Measurements from ENCODE around the gene ETS1. TPM values are rescaled to one million over a fixed set of nuclear protein-coding genes. Genes with fewer than 3 reads are reported as not detected.

The ETS1 gene
- total RNA-seq, 2 experiments from 2014 or later: 203 to 466 TPM

- DNase-seq (ENCODE audit: low spot score): no peak
- Histone ChIP-seq H2AFZ (ENCODE audit: low read length) (no peak overlapping the region), H3K4me2 (ENCODE audit: low read length) (peak overlapping the region; percentile 32), H3K79me2 (ENCODE audit: insufficient read depth, low read depth, low read length) (peaks cover 5% of the 10 kb centered on the region; the same call in 1 of the 2 replicates), H3K9me2 (ENCODE audit: insufficient read depth, low read length) (no peaks in the 10 kb centered on the region), H3K4me1 (ENCODE audit: insufficient read depth, low read length, poor library complexity, severe bottlenecking) (peaks cover 53% of the 10 kb centered on the region), H3K36me3 (ENCODE audit: insufficient read depth, low read length) (no peaks in the 10 kb centered on the region), H3K9me3 (ENCODE audit: low read length) (no peaks in the 10 kb centered on the region), H3K4me3 (ENCODE audit: low read depth, low read length, poor library complexity, severe bottlenecking) (no peak overlapping the region), H3K27ac (ENCODE audit: low read depth, low read length, poor library complexity, severe bottlenecking) (no peak overlapping the region), H4K20me1 (ENCODE audit: insufficient read depth, low read length) (no peaks in the 10 kb centered on the region)
- ChIA-PET CTCF (ENCODE audit: unreplicated experiment) (no interaction called here), POLR2A (interaction anchor here (0.6 to 2.8 kb wide), 7 partner anchors 9 to 97 kb away, joined by 3 to 12 read pairs (median 4); no protein-coding TSS in a partner anchor)
- intact Hi-C loops (cut with micrococcal nuclease; ENCODE audit: unreplicated experiment): no loop called here
- BruUV-seq (replicated peaks): no TSS peak
- no peak for TF ChIP-seq CTCF (conservative IDR thresholded peaks at IDR 0.05; ENCODE audit: low read length)
- no peak for TF ChIP-seq EZH2phosphoT487 (IDR thresholded peaks at IDR 0.05; ENCODE audit: borderline replicate concordance, low read depth, low read length)
Observed at GRCh38 chr11:128528294-128528693, 59.1 kb downstream of the ETS1 start.

- intact Hi-C loops (cut with micrococcal nuclease; ENCODE audit: unreplicated experiment): no loop called here
Observed at GRCh38 chr11:128527046-128527445, 60.3 kb downstream of the ETS1 start.

More at GRCh38 chr11:128527046-128527445, 60.3 kb downstream of the ETS1 start:
- H3K4me1 ChIP-seq (ENCODE audit: insufficient read depth, low read length, poor library complexity, severe bottlenecking): peaks cover 58% of the 10 kb centered on the region
- H2AFZ ChIP-seq (ENCODE audit: low read length): no peak overlapping the region; the same call in 1 of the 2 replicates
- no TSS peak for BruUV-seq (replicated peaks)
- ChIA-PET CTCF (ENCODE audit: unreplicated experiment) (no interaction called here), POLR2A (interaction anchor here (0.7 to 4.6 kb wide), 5 partner anchors 9 to 305 kb away, joined by 3 to 89 read pairs (median 5); no protein-coding TSS in a partner anchor)
- DNase-seq (ENCODE audit: low spot score): no peak
- no peaks in the 10 kb centered on the region for H3K9me2 ChIP-seq (ENCODE audit: insufficient read depth, low read length)
- 0 out of 2 replicates have a peak, but pooled peaks cover under 1% of the 10 kb centered on the region for H3K36me3 ChIP-seq (ENCODE audit: insufficient read depth, low read length)
- H3K9me3 ChIP-seq (ENCODE audit: low read length): no peaks in the 10 kb centered on the region
- no peak overlapping the region for H3K27ac ChIP-seq (ENCODE audit: low read depth, low read length, poor library complexity, severe bottlenecking)
- no peaks in the 10 kb centered on the region for H4K20me1 ChIP-seq (ENCODE audit: insufficient read depth, low read length)
- H3K4me3 ChIP-seq (ENCODE audit: low read depth, low read length, poor library complexity, severe bottlenecking): no peak overlapping the region
- peak overlapping the region; percentile 32; the same call in 1 of the 2 replicates for H3K4me2 ChIP-seq (ENCODE audit: low read length)
- no peak for TF ChIP-seq CTCF (conservative IDR thresholded peaks at IDR 0.05; ENCODE audit: low read length)
- no peak for TF ChIP-seq EZH2phosphoT487 (IDR thresholded peaks at IDR 0.05; ENCODE audit: borderline replicate concordance, low read depth, low read length)
- peaks cover 14% of the 10 kb centered on the region for H3K79me2 ChIP-seq (ENCODE audit: insufficient read depth, low read depth, low read length)
